CD4-positive, alpha-beta T cell treated with Interleukin-15 for 1 hour (primary cell): ENCODE measurements around the gene CTR9.
A peak's percentile ranks its signal among the peaks of the same experiment; 100 is the strongest.

Experiments used
- DNase-seq: peaks from one replicate; pipeline ENCODE4 v3.0.0-alpha.2; 2020

CTR9 gene

DNA sequence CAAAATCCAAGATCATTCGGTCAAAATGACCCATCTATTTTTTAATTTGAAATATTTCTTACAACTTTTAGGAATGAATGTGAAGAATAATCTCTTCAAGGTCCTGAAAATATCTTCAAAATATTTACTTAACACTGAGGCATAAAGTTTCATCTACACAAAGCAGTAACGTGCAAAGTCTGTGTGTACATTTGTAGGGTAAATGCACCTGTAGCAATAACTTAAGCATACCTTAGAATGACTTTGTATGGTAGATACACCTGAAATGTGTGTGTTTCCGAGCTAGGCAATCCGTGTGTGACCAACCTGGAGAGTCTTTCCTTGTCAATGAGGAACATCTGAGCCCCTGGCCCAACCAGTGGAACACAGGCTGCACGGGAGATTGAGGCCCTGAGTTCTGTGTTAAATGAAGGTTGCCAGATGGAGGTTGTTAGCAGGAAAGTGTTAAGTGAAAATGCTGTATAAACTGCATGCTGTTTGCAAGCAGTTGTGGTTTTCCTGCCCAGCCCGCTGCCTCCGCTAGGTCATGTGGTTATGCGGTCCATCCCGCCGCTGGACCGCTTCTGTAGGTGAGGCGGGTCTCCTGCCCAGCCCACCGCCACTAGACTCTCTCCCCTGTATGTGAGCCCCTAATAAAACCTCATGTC is 7.6 kb upstream of the CTR9 start:
- peak; percentile 31 for DNase-seq

DNA sequence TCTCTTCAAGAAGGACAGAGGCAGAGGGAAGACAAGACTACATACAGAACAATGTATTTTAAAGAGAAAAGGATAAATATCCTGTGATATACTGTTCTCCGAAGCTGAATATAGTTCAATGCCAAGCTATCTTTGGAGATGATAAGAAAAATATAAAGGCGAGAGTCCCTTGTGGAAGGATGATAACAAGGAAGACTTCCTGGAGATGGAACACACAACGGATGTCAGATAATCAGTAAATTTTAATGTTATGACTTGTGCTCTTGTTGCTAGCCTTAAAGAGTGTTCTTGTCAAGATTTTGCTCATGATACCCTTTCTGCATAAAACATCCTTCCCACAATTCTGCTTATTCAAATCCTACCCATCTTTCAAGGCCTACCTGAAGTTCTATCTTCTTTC is 6.8 kb upstream of the CTR9 start:
- DNase-seq, result no peak

DNA sequence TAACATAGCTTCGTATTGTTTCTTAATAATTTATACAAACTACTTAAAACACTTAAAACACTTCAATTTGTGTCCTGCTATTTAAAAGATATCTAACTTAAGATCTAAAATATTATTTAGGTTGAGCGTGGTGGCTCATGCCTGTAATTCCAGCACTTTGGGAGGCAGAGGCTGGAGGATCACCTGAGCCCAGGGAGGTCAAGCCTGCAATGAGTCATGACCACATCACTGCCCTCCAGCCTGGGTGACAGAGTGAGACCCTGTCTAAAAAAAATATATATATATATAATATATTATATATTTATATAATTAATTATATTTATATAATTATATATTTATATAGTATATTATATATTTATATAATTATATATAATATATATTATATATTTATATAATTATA is 4.2 kb upstream of the CTR9 start:
- DNase-seq, result no peak

DNA sequence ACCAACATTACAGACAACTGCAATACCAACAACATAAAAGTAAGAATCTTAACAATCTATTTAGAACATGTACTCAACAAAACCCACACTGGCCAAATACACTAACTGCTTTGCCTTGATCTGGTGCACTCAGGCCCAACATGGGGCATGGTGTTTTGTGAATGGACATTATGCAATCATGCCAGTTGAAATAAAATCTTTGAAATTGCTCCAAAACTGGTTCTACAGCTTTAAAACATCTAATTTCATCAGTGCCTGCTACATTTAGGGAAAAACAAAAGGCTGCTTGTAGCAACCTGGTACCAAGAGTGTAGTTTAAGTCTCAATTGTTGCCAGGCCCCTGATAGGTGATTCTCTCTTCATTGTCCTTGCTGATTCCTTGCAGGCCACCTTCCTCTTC is 3.3 kb upstream of the CTR9 start:
- DNase-seq, result no peak

DNA sequence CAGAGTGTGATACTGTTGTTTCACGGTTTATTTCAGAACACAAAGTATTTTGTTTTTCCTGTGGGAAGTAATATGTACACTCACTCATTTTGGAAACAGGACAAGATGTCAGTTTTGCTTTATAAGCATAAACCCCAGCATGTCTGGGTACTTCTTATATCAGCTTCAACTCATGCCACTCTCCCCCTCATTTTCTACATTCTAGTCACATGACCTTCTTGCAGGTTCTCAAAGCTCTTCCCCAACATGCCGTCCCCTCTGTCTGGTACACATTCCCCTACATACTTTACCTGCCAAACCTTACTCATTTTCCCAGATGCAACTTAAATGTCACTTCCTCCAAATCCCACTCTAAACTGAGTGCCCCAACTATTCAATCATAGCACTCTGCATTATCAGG is 1.6 kb upstream of the CTR9 start:
- DNase-seq, result no peak

DNA sequence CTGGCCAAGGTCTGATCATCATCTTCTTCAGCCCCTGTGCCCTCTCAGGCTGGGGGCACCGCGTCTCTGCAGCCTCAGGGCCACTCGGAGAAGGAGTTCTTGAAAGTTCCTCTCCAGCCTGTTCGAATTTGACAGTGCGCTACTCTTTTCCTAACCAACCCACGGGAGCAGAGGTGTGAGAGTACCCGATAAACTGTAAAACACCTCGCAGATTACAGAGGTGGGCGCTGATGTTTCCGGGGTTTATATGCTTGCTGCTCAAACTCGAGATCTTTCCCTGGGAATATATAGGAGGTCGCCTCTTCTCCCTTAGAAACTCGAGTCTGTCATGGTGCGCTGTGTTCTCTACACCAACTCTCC is 515 bp downstream of the CTR9 start:
- no peak for DNase-seq

DNA sequence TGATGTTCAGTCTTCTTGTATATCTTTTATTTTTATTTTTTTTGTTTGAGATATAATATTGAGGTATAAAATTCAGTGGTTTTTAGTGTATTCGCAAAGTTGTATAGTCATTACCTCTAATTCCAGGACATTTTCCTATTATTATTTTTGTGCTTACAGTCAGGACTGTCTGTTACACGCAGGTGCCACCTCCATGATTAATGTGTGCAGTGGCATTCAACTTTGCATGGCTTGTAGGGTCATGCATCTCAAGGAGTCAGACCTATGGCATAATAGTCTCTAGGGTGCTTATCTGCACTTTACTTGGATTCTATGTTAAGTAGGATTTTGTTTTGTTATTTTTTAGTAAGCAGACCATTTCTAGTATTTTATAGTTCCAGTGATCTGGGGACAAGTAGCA is 1.0 kb downstream of the CTR9 start:
- DNase-seq, result no peak

DNA sequence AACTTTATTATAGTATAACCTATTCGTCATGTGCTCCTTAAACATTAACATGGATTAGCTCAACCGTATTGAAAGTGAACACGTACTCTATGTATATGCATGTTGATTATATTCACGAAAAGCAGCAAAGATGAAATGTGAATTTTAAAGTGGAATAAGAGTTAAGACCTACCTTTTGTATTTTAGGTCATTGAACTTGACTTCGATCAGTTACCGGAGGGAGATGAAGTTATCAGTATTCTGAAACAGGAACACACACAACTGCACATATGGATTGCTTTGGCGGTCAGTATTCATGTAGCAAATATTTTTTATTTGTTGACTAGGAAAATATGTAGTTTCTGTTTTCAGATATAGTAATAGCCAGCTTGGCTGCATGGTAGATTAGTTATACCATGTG is 1.4 kb downstream of the CTR9 start:
- no peak for DNase-seq

DNA sequence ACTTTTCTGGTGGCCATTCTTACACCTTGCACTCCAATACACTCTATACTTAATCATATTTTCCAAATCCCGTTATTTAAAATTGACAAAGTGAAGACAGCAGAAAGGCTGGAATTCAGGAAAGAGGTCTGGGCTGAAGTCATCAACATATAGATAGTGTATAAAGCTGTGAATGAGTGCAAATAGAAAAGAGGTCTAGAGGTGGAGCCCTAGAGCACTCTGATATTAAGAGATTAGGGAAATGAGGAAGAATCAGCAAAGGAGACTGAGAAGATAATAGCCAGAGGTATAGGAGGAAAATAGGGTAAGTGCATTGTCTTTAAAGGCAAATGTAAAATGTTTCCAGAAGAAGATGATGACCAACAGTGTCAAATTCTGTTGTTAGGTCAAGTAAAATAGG is 7.9 kb downstream of the CTR9 start:
- DNase-seq, result no peak

DNA sequence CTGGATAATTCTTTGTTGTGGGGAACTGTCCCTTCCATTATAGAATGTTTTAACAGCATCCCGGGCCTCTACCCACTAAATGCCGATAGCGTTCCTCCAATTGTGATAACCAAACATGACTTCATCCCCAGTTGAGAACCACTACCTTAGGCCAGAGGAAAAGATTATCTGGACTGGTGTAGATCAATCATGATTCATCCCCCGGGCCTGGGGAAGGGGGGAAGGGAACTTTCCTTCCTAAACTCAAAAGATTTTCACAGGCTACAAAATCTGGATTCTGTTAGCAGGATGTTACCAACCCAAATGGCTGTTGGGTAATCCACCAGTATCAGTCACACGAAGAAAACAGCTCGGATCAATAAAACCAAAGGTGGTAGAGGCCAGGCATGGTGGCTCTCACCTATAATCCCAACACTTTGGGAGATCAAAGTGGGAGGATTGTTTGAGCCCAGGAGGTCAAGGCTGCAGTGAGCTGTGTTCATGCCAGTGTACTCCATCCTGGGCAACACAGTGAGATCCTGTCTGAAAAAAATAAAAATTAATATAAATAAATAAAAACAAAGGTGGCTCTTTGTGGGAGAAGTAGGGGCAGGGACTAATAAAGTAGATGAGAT is 10.1 kb downstream of the CTR9 start:
- no peak for DNase-seq

DNA sequence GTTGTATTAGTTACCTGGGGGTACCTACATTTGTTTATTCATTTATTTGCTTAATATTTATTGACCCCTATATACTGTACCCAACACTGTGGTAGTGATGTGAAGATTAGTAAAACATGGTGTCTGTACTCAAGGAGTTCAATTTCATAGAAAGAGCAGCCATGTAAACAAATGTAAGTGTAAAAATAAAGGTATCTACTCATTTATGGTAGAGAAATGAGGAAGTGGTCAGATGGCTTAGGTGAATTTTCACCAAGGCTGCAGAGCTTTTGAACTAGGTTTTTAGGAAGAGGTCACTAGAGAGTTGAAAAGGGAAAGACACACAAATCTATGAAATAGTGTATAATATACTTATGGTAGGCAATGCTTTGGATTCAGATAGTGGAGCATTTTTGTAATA is 11.1 kb downstream of the CTR9 start:
- no peak for DNase-seq

DNA sequence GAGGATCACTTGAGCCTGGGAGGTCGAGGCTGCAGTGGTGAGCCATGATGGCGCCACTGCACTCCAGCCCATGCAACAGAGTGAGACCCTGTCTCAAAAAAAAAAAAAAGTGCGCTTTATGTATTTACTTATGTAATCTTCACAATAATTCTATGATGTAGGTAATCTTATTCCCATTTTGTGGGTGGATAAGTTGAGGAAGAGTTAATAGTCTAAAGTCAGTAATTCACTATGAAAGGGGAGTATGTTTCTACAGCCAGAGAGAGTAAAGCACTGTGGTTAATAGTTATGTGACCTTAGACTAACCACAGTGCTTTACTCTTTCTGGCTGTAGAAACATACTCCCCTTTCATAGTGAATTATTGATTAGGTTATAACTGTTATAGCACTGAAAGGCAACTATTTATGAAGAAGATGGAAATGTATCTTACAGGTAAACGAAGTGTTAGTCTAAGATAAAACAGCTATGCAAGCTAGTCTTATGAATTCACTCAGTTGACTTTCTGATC is 11.9 kb downstream of the CTR9 start:
- DNase-seq, result no peak

DNA sequence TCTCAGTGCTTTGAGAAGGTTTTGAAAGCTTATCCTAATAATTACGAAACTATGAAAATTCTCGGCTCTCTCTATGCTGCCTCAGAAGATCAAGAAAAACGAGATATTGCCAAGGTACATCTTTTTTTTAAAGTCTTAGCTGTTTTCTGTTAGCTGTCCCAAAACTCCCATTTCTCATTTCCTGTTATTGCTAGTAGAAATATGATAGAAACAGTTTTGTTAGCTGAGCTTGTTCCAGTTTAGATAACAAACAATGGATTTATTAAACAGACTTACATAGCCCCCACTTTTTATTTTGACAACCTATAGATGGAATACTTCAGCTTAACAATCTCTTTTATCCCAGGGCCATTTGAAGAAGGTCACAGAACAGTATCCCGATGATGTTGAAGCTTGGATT is 12.7 kb downstream of the CTR9 start:
- no peak for DNase-seq

DNA sequence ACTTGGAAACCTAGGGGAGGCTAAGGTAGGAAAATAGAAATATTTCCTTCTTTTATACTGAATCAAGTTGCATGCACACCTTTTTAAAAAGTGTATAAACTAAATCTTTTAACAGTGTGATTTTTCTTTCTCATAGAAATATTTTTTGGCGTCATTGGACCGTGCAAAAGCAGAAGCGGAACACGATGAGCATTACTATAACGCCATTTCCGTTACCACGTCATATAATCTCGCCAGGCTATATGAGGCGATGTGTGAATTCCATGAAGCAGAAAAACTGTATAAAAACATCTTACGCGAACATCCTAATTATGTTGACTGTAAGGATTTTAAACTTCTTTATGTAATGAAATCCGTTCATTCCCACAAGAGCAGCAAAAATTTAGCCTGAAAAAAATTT is 13.4 kb downstream of the CTR9 start:
- no peak for DNase-seq

DNA sequence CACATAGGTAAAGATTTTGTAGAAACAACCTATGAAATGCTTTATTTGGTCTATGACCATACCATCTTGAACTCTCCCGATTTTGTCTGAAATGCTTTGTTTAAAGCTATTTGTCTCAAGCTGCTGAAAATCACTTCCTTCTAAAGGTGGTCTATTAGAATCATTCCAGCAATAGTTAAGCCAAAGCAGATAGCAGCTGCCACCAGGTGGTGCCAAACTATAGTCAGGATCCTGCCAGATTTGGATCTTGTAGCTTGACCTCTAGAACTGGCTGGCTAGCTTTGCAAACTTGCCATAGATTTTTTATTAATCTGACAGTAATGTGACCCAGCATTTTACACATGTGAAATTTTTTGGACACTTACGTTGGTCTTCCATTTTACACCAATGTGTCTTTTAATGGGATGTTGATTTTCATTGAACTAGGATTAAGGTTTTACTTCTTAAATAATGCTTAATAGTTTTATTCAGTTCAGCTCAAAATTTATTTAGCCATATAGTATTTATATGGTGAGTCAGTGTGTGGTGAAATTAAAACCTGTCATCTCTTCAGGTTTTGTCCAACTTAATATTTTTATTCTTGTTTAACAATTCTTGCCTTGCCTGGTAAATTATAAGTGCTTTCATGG is 19.7 kb downstream of the CTR9 start:
- no peak for DNase-seq

DNA sequence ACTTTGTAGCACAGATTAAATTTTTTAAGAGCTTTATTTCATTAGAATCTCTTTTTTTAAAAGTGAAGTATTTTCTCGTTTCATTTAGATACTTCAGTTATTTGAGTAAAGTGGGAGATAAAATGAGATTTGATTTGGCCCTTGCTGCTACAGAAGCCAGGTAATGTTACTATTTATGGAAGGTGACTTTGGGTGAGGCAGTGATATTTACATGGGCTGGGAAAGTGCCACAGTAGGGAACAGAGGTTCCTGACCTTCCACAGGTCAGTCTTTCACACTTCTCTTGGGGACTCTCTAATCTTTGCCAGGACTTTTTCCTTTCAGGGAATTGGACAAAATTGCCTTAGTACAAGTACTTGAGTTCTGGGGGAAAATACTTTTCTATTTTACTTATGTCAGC is 20.4 kb downstream of the CTR9 start:
- no peak for DNase-seq

DNA sequence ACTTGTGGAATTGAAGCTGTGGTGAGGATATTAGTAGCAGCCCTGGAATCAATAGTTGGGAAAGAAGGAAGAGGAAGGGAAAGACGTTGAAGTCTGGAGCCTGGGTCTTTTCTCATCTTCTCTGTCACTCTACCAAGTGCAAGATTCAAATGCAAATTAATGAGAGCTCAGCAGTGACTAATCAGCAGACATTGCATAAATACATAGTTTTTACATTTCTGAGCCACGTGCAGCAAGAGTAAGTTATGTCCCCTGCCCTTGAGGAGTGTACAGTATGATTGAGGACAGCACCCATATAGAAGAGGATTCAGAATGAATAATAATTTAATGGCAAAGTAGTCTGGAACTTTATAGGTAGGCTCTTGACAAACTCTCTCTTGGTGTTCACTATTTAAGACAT is 23.8 kb downstream of the CTR9 start:
- no peak for DNase-seq

DNA sequence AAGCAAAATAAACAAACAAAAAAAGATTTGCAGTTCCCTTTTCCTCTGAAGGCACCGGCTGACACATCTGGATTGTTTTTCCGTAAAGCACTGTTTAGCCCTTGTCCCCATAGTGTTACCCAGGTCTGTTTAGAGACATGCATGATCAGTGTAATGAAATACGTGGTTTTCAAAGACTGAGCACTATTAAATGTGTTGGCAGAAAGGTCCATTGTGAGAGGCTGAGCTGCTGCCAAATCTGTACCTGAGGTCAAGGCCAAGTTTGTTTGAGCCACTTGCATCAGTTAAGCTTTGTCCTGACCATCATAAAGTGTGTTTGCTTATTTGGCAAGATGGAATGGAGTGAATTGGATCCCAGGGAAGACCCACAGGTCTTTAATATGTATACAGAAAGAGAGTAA is 26.3 kb downstream of the CTR9 start:
- DNase-seq, result no peak

DNA sequence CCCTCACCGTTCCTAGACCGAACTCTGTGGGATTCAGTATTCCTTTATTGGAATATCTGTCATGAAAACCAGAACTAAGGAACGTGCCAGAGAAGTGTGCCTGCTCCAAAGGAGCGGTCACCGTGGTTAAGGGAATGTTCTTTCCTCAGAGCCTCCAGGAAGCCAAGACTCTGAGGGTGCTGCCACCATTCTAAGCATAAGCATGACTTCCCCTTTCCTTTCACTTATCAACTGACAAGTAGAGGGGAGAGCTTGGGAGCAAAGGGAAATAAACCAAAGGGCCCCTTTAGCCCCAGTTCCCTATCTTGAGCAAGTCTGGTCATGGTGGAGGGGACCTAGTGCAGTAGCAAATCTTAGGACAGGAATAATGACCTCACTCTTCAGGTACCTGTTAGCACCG is 26.8 kb downstream of the CTR9 start:
- DNase-seq, result no peak

DNA sequence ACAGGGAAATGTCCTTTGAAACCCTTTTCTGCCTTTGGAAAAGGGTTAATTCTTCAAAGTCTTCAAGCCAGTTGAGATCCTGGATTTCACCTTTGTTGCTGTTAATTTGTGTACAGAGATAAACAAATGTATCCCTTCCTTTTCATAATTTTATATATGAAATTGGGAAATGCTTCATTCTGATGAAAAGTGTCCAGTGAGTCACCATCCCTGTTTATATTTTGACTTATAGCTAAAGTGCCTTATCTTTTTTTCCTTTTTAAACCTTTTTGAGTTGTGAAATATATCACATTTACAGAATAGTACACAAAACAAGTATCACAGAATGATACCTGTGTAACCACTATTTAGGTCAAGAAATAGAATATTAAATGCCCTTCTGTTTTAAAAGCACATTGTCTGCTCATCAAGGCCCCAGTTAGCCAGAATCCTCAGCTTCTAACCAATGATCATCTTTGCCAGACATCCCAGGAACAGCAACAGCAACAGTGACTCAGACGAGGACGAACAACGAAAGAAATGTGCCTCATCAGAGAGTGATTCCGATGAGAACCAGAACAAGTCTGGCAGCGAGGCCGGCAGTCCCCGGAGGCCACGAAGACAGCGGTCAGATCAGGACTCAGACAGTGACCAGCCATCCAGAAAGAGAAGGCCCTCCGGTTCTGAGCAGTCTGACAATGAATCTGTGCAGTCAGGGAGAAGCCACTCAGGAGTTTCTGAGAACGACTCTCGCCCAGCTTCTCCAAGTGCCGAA is 27.3 kb downstream of the CTR9 start:
- no peak for DNase-seq

DNA sequence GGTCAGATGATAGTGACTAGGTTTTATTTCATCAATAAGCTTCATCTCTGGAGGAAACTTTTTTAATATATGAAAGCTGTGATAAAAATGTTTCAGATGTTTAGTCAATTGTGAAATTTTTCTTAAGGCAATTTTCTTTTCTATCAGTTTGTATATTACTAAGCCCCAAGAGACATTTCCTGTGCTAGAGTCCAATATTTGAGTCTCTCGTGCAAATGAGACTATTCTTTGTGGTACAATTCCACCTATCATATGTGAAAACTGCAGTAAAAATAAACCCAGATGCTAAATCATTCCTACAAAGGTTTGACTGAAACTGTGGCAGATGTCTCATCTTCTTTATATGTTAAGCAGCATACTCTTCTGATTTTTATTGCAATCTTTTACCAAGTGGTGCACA is 28.0 kb downstream of the CTR9 start:
- DNase-seq, result no peak

DNA sequence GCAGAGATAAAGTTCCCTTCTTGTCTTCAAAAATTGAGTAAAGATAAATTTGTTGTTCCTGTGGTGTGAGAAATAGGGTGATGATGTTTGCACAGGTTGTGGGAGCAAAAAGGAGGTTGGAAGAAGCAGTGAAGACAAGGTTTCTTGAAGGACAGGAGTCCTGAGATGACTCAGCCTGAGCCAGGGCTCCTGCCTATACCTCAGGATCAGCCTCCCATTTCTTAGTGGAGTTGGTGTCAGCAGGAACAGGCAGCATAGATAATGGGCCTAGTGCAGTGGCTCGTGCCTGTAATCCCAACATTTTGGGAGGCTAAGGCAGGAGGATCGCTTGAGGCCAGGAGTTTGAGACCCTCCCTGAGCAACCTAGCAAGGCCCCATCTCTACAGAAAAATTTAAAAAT is 29.0 kb downstream of the CTR9 start:
- no peak for DNase-seq

DNA sequence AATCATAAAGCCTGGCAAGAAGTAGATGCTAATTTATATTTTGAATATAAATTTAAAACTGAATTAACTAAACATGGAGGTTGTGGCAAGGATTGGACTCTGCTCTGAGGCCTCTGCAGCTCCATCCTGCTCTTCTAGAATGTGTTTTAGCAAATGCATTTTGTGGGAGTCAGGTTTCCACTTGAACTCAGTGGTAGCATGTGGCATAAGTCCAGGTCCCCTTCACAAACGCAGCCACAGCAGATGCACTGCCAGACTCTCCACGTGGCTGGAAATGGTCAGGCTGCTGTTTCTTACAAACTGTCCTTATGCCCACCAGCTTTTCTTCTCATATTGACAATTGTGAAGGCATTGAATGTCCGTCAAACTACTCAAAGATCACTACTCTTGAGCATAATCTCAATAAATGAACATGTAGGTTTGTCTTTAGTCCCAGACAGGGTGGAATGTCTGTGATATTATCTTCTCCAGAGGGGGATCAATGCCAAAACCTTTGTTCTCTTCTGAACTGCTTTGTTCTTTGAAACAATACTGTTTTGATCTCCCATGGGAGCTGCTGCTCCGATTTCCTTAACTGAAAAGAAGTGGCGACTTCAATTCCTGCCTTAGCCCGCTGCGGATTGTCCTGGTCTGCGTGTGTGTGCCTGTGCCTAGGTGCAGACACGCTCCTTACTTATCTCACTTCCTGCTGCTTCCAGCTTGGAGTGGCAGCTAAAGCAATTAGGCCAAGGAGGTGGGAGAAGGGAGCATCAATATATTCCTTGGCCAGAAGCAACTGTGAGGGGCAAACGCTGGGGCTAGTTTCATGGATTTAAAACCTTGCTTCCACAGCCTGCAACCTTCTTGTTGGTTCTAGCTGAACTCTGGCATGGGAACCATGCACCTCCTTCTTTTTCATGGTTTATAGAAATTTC is 33.4 kb downstream of the CTR9 start:
- DNase-seq, result no peak
